Measurements from ENCODE around the gene VGLL2. TPM values are rescaled to one million over a fixed set of nuclear protein-coding genes. Genes with fewer than 3 reads are reported as not detected.

VGLL2 gene
- total RNA-seq, 1 experiment from 2014 or later, result not detected

DNA sequence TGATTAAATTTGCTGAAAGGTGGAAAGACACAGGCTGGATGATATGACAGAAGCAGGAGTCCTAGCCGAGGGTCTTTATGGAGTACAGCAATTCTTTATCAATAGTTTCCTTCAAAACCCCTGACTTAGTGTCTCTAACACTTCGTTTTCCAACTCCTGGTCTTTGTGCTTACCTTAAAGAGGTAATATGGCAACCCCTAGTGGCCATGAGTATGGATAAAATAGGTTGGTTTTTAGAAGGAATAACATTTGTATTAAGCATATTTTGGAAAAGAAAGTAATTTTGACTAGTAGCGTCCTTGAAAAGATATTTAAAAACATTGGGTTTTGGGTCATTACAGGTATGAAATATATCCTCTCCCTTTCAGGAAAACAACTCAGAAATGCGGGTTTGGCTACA, 51.9 kb downstream of the VGLL2 start:
- DNase-seq (ENCODE audit: low spot score), result peak; percentile 18

Other genes with a start within 250 kb of the VGLL2 start
- 0.31 and 0.47 TPM in 2 replicates for gene ROS1, start 160.4 kb downstream of the VGLL2 start, total RNA-seq (2014; rRNA removed; shearing (Covaris generic))
- gene DCBLD1, start 217.1 kb downstream of the VGLL2 start, total RNA-seq (2014; rRNA removed; shearing (Covaris generic)), result 29.6 and 71.1 TPM in 2 replicates